ENCODE data around the gene ZNF292.

Gene ZNF292

DNA sequence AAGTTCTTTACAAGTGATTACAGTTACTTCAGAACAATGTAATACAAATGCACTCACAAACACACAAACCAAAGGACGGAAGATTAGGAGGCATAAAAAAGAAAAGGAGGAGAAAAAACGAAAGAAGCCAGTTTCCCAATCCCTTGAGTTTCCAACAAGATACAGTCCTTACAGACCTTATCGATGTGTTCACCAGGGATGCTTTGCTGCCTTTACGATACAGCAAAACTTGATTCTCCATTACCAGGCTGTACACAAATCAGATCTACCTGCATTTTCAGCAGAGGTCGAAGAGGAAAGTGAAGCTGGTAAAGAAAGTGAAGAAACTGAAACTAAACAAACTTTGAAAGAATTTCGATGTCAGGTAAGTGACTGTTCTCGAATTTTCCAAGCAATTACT is 104.4 kb downstream of the ZNF292 start:
- H3K4me1 ChIP-seq (ENCODE audit: control insufficient read depth, low read depth, low read length) = no peaks in the 10 kb centered on the region
- H3K4me2 ChIP-seq (ENCODE audit: low read length) = no peak overlapping the region
- H3K23ac ChIP-seq (ENCODE audit: low read length) = no peak overlapping the region
- H3K27ac ChIP-seq (ENCODE audit: low read depth, low read length) = no peak overlapping the region
- H4K5ac ChIP-seq (ENCODE audit: low read length) = no peak overlapping the region
- H2AK5ac ChIP-seq (ENCODE audit: low read length) = no peak overlapping the region
- no peak for DNase-seq
- no CpG with 5 or more reads among the region's 7 CpGs for WGBS (ENCODE audit: extremely low coverage, insufficient coverage, low lambda C conversion rate)
- H3K18ac ChIP-seq (ENCODE audit: low read length) = no peak overlapping the region
- no peak overlapping the region for H3K56ac ChIP-seq (ENCODE audit: low read length)
- H3K79me2 ChIP-seq (ENCODE audit: control insufficient read depth, insufficient read depth, low read length) = no peaks in the 10 kb centered on the region
- no peak overlapping the region for H3K4me3 ChIP-seq (ENCODE audit: low read length)
- H2BK15ac ChIP-seq (replicated peaks; ENCODE audit: low read depth) = no peak overlapping the region
- H3K36me3 ChIP-seq (ENCODE audit: control insufficient read depth, insufficient read depth, low read length) = peaks cover 5% of the 10 kb centered on the region
- H3K4ac ChIP-seq (ENCODE audit: low read depth, low read length) = no peak overlapping the region
- H3K79me1 ChIP-seq (ENCODE audit: low read length) = no peaks in the 10 kb centered on the region
- H3K27me3 ChIP-seq (ENCODE audit: insufficient read depth, low read length, poor library complexity) = no peaks in the 10 kb centered on the region
- H2BK120ac ChIP-seq (ENCODE audit: low read depth, low read length) = no peak overlapping the region
- no peak overlapping the region for H3K9ac ChIP-seq (ENCODE audit: low read length)
- no peak overlapping the region for H2BK5ac ChIP-seq (ENCODE audit: low read length)
- H4K8ac ChIP-seq (ENCODE audit: low read depth, low read length) = no peak overlapping the region

DNA sequence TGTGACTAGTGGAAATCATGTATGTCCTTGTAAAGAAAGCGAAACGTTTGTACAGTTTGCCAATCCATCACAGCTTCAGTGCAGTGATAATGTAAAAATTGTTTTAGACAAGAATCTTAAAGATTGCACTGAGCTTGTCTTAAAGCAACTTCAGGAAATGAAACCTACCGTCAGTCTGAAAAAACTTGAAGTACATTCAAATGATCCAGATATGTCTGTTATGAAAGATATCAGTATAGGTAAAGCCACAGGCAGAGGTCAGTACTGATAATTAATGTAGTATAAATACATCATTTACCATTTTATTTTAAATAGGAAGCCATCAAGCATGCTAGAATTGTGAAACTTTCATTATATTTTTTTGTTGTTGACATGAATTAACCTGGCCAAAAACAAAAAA is 106.2 kb downstream of the ZNF292 start:
- no peak overlapping the region for H3K23ac ChIP-seq (ENCODE audit: low read length)
- H2AK5ac ChIP-seq (ENCODE audit: low read length) = no peak overlapping the region
- H3K4me1 ChIP-seq (ENCODE audit: control insufficient read depth, low read depth, low read length) = no peaks in the 10 kb centered on the region
- no peak overlapping the region for H2BK15ac ChIP-seq (replicated peaks; ENCODE audit: low read depth)
- H3K79me1 ChIP-seq (ENCODE audit: low read length) = no peaks in the 10 kb centered on the region
- no peak overlapping the region for H4K5ac ChIP-seq (ENCODE audit: low read length)
- no peak overlapping the region for H3K4ac ChIP-seq (ENCODE audit: low read depth, low read length)
- no peak overlapping the region for H3K18ac ChIP-seq (ENCODE audit: low read length)
- DNase-seq = no peak
- no peak overlapping the region for H3K4me2 ChIP-seq (ENCODE audit: low read length)
- no peaks in the 10 kb centered on the region for H3K79me2 ChIP-seq (ENCODE audit: control insufficient read depth, insufficient read depth, low read length)
- no CpG with 5 or more reads among the region's 3 CpGs for WGBS (ENCODE audit: extremely low coverage, insufficient coverage, low lambda C conversion rate)
- no peak overlapping the region for H3K4me3 ChIP-seq (ENCODE audit: low read length)
- no peak overlapping the region for H4K8ac ChIP-seq (ENCODE audit: low read depth, low read length)
- no peak overlapping the region for H3K9ac ChIP-seq (ENCODE audit: low read length)
- H3K27ac ChIP-seq (ENCODE audit: low read depth, low read length) = no peak overlapping the region
- no peak overlapping the region for H2BK120ac ChIP-seq (ENCODE audit: low read depth, low read length)
- peaks cover 3% of the 10 kb centered on the region for H3K36me3 ChIP-seq (ENCODE audit: control insufficient read depth, insufficient read depth, low read length)
- H3K27me3 ChIP-seq (ENCODE audit: insufficient read depth, low read length, poor library complexity) = no peaks in the 10 kb centered on the region
- no peak overlapping the region for H2BK5ac ChIP-seq (ENCODE audit: low read length)
- no peak overlapping the region for H3K56ac ChIP-seq (ENCODE audit: low read length)

DNA sequence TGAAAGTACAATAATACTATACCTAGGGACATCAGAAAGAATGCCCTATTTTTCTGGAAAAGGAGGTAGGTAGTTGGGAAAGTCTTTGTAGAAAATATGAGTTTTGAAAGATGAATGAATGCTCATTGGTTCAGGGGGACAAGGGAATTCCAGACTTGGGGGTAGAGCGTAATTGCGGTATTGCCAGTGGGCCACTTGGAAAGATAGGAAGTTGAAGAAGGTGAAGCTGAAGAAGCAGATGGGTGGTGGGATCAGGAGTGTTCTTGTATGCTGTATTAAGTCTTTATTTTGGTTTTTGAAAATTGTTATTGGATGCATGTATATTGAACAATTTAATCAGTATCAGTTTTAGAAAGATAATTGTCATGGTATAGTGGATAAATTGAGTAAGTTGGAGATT is 109.1 kb downstream of the ZNF292 start:
- H2BK120ac ChIP-seq (ENCODE audit: low read depth, low read length) = no peak overlapping the region
- H3K18ac ChIP-seq (ENCODE audit: low read length) = no peak overlapping the region
- H3K79me2 ChIP-seq (ENCODE audit: control insufficient read depth, insufficient read depth, low read length) = no peaks in the 10 kb centered on the region
- no CpG with 5 or more reads among the region's 2 CpGs for WGBS (ENCODE audit: extremely low coverage, insufficient coverage, low lambda C conversion rate)
- H2BK5ac ChIP-seq (ENCODE audit: low read length) = no peak overlapping the region
- H3K56ac ChIP-seq (ENCODE audit: low read length) = no peak overlapping the region
- no peak overlapping the region for H3K9ac ChIP-seq (ENCODE audit: low read length)
- no peak for DNase-seq
- no peak overlapping the region for H4K8ac ChIP-seq (ENCODE audit: low read depth, low read length)
- H3K4me1 ChIP-seq (ENCODE audit: control insufficient read depth, low read depth, low read length) = no peaks in the 10 kb centered on the region
- H4K5ac ChIP-seq (ENCODE audit: low read length) = no peak overlapping the region
- no peak overlapping the region for H2BK15ac ChIP-seq (replicated peaks; ENCODE audit: low read depth)
- H3K4ac ChIP-seq (ENCODE audit: low read depth, low read length) = no peak overlapping the region
- no peak overlapping the region for H3K27ac ChIP-seq (ENCODE audit: low read depth, low read length)
- H3K4me3 ChIP-seq (ENCODE audit: low read length) = no peak overlapping the region
- H3K27me3 ChIP-seq (ENCODE audit: insufficient read depth, low read length, poor library complexity) = no peaks in the 10 kb centered on the region
- H3K4me2 ChIP-seq (ENCODE audit: low read length) = no peak overlapping the region
- H3K23ac ChIP-seq (ENCODE audit: low read length) = no peak overlapping the region
- H3K36me3 ChIP-seq (ENCODE audit: control insufficient read depth, insufficient read depth, low read length) = no peaks in the 10 kb centered on the region
- H3K79me1 ChIP-seq (ENCODE audit: low read length) = no peaks in the 10 kb centered on the region
- H2AK5ac ChIP-seq (ENCODE audit: low read length) = no peak overlapping the region

DNA sequence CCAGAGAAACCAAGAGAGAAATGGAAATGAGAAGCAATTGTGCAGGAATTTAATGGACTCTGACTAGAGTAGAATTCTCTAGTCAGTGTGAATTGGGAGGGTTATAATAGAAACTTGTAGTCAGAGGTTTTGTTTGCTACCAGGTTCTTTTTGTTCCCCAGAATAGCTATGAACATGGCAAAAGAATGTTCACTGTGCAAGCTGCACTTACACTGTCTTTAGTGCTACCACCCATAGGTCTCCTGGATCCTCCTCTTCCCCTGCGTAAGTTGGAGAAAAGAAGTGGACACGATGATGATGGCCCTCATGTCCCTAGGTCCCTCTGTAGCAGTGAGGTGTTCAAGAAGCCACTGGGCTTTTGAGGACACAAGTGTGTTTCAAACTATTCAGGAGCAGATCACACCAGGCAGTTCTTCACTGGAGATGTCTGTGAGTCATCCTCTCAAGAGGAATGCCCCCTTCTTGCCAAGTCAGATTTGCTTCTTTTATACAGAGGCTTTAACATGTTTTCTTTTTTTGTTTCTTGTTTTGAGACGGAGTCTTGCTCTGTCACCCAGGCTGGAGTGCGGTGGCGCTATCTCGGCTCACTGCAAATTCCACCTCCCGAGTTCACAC is 119.4 kb downstream of the ZNF292 start:
- Histone ChIP-seq H2AK5ac (ENCODE audit: low read length) (no peak overlapping the region), H3K36me3 (ENCODE audit: control insufficient read depth, insufficient read depth, low read length) (no peaks in the 10 kb centered on the region), H4K5ac (ENCODE audit: low read length) (no peak overlapping the region), H3K4ac (ENCODE audit: low read depth, low read length) (no peak overlapping the region), H3K4me2 (ENCODE audit: low read length) (no peak overlapping the region), H2BK120ac (ENCODE audit: low read depth, low read length) (no peak overlapping the region), H3K4me1 (ENCODE audit: control insufficient read depth, low read depth, low read length) (no peaks in the 10 kb centered on the region), H3K27me3 (ENCODE audit: insufficient read depth, low read length, poor library complexity) (no peaks in the 10 kb centered on the region), H3K4me3 (ENCODE audit: low read length) (no peak overlapping the region), H3K56ac (ENCODE audit: low read length) (no peak overlapping the region), H4K8ac (ENCODE audit: low read depth, low read length) (no peak overlapping the region), H2BK5ac (ENCODE audit: low read length) (no peak overlapping the region), H3K9ac (ENCODE audit: low read length) (no peak overlapping the region), H3K27ac (ENCODE audit: low read depth, low read length) (no peak overlapping the region), H3K18ac (ENCODE audit: low read length) (no peak overlapping the region), H3K79me1 (ENCODE audit: low read length) (no peaks in the 10 kb centered on the region), H2BK15ac (replicated peaks; ENCODE audit: low read depth) (no peak overlapping the region), H3K23ac (ENCODE audit: low read length) (no peak overlapping the region), H3K79me2 (ENCODE audit: control insufficient read depth, insufficient read depth, low read length) (no peaks in the 10 kb centered on the region)
- WGBS (ENCODE audit: extremely low coverage, insufficient coverage, low lambda C conversion rate) = no CpG with 5 or more reads among the region's 7 CpGs
- DNase-seq = no peak

DNA sequence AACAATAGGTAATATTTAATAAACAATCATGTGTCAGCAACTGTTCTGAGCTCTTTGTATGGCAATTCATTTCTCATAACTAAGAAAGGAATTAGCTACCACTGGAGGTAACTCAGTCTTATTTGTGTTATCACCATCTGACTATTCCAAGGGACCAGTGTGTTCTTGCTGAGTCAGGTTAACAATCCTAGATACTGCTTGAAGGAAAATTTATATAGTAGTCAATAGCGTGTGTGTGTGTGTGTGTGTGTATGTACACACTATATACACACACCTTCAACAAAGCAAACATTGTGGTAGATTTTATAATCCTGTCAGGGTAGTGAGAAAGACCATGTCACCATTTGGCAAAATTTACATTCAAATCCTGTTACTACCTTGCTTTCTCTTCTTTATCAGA is 121.3 kb downstream of the ZNF292 start:
- H4K8ac ChIP-seq (ENCODE audit: low read depth, low read length) = no peak overlapping the region
- H3K56ac ChIP-seq (ENCODE audit: low read length) = no peak overlapping the region
- H3K4ac ChIP-seq (ENCODE audit: low read depth, low read length) = no peak overlapping the region
- H3K4me1 ChIP-seq (ENCODE audit: control insufficient read depth, low read depth, low read length) = no peaks in the 10 kb centered on the region
- no peak overlapping the region for H3K9ac ChIP-seq (ENCODE audit: low read length)
- no peaks in the 10 kb centered on the region for H3K27me3 ChIP-seq (ENCODE audit: insufficient read depth, low read length, poor library complexity)
- no peak overlapping the region for H3K27ac ChIP-seq (ENCODE audit: low read depth, low read length)
- H4K5ac ChIP-seq (ENCODE audit: low read length) = no peak overlapping the region
- no CpG with 5 or more reads among the region's 1 CpG for WGBS (ENCODE audit: extremely low coverage, insufficient coverage, low lambda C conversion rate)
- H3K79me1 ChIP-seq (ENCODE audit: low read length) = no peaks in the 10 kb centered on the region
- H3K18ac ChIP-seq (ENCODE audit: low read length) = no peak overlapping the region
- no peak overlapping the region for H3K4me3 ChIP-seq (ENCODE audit: low read length)
- no peak overlapping the region for H3K23ac ChIP-seq (ENCODE audit: low read length)
- no peak for DNase-seq
- H2BK120ac ChIP-seq (ENCODE audit: low read depth, low read length) = no peak overlapping the region
- H2AK5ac ChIP-seq (ENCODE audit: low read length) = no peak overlapping the region
- H2BK15ac ChIP-seq (replicated peaks; ENCODE audit: low read depth) = no peak overlapping the region
- no peaks in the 10 kb centered on the region for H3K36me3 ChIP-seq (ENCODE audit: control insufficient read depth, insufficient read depth, low read length)
- no peaks in the 10 kb centered on the region for H3K79me2 ChIP-seq (ENCODE audit: control insufficient read depth, insufficient read depth, low read length)
- H2BK5ac ChIP-seq (ENCODE audit: low read length) = no peak overlapping the region
- H3K4me2 ChIP-seq (ENCODE audit: low read length) = no peak overlapping the region

DNA sequence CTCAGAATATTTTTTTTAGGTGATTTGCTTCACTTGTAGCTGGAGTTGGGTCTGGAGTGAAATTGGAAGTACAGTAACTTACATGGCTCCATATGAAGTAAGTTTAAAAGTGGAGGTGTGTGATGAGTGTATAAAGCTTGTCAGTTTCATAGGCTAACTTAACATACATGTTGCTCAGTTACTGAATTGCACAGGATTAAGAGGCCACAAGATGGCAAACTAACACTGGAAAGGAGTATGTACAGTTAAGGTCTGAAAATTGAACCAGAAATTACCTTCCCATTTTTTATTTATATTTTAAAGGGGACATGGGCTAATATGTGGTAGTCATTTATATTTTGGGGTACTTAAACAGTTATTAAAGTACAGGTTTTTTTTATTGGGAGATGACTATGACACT is 121.8 kb downstream of the ZNF292 start:
- Histone ChIP-seq H4K5ac (ENCODE audit: low read length) (no peak overlapping the region), H3K4ac (ENCODE audit: low read depth, low read length) (no peak overlapping the region), H4K8ac (ENCODE audit: low read depth, low read length) (no peak overlapping the region), H3K56ac (ENCODE audit: low read length) (no peak overlapping the region), H3K36me3 (ENCODE audit: control insufficient read depth, insufficient read depth, low read length) (no peaks in the 10 kb centered on the region), H2AK5ac (ENCODE audit: low read length) (no peak overlapping the region), H3K18ac (ENCODE audit: low read length) (no peak overlapping the region), H2BK5ac (ENCODE audit: low read length) (no peak overlapping the region), H3K79me2 (ENCODE audit: control insufficient read depth, insufficient read depth, low read length) (no peaks in the 10 kb centered on the region), H3K27ac (ENCODE audit: low read depth, low read length) (no peak overlapping the region), H3K4me1 (ENCODE audit: control insufficient read depth, low read depth, low read length) (no peaks in the 10 kb centered on the region), H3K4me3 (ENCODE audit: low read length) (no peak overlapping the region), H3K9ac (ENCODE audit: low read length) (no peak overlapping the region), H2BK15ac (replicated peaks; ENCODE audit: low read depth) (no peak overlapping the region), H3K23ac (ENCODE audit: low read length) (no peak overlapping the region), H3K79me1 (ENCODE audit: low read length) (no peaks in the 10 kb centered on the region), H3K4me2 (ENCODE audit: low read length) (no peak overlapping the region), H3K27me3 (ENCODE audit: insufficient read depth, low read length, poor library complexity) (no peaks in the 10 kb centered on the region), H2BK120ac (ENCODE audit: low read depth, low read length) (no peak overlapping the region)
- no peak for DNase-seq

Measured in mesendoderm (in vitro differentiated cells).